Dermis blood vessel endothelial cell (primary cell): ENCODE results near the gene OR8B3. TPM values are rescaled to one million over a fixed set of nuclear protein-coding genes. Genes with fewer than 3 reads are reported as not detected.
"Not testable (repeated sequence)": the region's sequence is repeated elsewhere in the genome, so short reads cannot be mapped to it uniquely, and the experiment has no call there.

ENCODE experiments used
- DNase-seq: peaks from one replicate; pipeline ENCODE4 v3.0.0; 2010
- total RNA-seq: library from RNA; depleted of rRNA; stranded (reverse); fragments of >200 nt; gene quantifications from 2 replicates; pipeline ENCODE4 v1.2.3, GENCODE V29; 2014

The OR8B3 gene, protein sequence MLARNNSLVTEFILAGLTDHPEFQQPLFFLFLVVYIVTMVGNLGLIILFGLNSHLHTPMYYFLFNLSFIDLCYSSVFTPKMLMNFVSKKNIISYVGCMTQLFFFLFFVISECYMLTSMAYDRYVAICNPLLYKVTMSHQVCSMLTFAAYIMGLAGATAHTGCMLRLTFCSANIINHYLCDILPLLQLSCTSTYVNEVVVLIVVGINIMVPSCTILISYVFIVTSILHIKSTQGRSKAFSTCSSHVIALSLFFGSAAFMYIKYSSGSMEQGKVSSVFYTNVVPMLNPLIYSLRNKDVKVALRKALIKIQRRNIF
- not detected in 2 replicates for total RNA-seq

DNA sequence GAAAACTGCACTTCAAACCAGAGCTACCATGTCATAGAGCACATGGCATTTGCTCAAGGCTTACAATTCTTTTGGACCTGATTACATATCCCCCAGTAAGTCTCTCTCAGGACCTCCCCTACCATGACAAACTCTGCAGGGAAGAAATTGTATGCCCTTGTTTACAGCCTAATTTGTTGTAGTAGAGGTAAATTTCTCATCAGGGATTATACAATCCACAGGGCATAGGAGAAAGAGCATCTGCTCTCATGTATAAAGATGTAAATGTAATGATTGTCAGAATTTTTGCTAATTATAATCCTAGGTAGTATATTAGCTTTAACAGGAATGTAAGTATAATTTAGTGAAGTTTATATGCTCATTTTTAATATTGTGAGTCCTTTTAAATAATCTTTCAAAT is at the start of gene OR8B3:
TSS of gene OR8B3 (minus strand) at position 101 of the 400 bp plus-strand sequence. CDS start 1,673 bp downstream, outside the sequence.
- no peak for DNase-seq

DNA sequence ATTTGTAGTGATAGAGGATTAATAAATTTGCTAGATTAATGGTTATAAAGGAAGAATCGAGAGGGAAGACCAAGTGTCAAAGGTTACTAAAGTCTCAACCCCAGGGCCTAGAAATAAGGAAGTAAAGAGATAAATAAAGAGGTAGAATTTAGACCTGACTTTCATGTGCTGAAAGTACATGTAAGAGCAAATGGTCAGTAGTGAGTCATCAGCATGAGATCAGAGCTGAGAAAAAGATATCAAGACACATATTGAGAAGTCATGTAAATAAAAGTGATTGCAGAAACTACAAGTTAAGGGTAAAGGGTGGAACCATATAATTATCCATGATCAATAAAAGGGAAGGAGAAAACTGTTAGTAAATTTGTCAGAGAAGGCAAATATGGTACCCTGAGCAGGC is 48.1 kb upstream of the OR8B3 start:
- DNase-seq: no peak

DNA sequence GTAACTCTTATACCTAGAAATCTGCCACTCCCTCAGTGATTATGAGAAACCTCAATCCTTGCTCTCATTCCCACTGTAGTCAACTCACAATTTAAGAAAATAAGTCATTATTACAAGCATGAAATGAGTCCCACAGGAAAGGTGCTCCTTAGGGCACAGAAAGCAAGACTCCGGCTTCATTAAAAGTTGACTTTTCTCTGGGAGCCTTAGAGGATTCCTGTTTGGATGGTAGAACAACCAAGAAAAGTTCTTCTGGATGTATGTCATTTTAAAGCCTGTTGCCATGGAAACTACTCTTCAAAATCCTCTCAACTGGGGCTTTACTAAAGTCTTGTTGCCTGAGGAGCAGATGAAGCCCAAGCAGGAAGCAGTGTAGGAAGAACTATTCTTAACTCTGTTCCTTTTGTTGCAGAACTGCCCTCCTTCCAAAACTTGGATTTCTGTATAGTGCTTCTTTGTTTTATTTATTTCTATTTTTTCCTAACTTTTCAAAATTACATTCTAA is 46.9 kb upstream of the OR8B3 start, which contains the start of gene OR8B8:
TSS of gene OR8B8 (minus strand) at position 51 of the 505 bp plus-strand sequence. CDS start 4,611 bp downstream, outside the sequence.
- no peak for DNase-seq

DNA sequence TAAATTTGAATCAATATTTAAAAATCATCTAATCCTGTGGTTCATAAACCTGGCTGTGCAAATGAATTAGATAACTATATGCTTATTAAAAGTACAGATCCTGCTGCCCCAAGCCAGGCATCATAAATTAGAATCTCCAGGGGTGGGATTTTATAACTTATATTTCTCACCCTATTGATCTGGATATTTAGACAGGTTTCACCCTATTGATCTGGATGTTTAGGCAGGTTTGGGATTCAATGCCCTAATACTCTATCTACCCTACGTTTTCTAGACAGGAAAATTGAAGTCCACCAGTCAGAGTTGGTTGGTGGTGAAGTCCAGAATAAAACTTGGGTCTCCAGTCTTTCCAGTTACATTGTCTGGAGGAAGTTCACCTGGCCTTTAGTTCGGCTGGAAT is 44.0 kb upstream of the OR8B3 start:
- DNase-seq: no peak

DNA sequence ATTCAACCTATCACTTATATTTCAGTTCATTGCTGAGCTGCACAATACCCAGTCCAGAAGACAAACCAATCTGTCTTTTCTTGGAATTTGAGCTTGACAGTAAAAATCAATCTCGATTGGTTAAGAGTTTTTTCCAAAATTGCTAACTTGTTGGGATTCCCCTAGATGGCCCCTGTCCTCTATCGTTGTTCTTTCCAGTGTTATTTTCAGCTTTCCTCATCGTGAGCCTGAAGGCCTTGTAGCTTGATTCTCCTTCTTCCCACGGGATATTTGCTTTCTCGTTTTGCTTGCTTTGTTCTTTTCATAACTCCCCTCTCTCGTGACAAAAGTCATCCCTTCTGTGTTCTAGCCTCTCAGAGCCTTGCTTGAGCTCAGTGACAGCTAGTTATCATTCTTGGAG is 43.6 kb upstream of the OR8B3 start:
- DNase-seq: no peak

DNA sequence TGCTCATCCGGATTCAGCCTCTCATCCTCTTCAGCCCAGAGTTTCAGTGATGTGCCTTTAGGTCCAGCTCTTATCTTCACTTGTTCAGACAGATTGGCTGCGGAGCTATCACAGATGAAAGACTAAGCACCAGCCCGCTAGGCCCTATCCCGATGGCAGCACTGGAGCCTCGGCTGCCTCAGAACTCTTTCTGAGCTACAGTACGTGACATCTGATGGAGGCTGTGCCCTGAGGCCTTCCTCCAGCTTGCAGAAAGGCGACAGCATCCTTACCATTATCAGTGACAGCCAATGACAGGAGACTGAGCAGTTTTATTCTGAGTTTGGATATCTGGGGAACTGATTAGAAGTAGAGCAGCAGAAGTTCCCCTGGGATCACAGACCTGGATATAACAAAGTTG is 42.7 kb upstream of the OR8B3 start:
- DNase-seq: no peak

DNA sequence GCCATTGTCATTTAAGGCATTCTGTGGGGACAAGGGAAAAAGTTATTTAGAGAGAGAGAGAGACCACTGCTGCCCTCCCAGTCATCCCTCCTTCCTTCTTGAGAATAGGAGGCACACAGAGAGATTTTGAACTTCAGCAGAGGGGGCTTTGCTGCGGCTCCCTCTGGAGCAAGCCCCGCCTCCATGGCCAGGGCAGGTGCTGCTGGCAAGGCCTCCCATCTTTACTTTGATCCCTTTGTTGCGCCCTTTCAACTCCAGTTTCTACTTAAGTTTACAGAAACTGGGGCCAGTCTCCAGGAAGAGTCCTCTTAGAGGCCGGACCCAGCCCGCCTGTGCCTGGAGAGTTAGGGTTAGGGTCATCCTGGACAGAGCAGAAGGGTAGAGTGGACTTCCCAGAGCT is 42.3 kb upstream of the OR8B3 start:
- no peak for DNase-seq

DNA sequence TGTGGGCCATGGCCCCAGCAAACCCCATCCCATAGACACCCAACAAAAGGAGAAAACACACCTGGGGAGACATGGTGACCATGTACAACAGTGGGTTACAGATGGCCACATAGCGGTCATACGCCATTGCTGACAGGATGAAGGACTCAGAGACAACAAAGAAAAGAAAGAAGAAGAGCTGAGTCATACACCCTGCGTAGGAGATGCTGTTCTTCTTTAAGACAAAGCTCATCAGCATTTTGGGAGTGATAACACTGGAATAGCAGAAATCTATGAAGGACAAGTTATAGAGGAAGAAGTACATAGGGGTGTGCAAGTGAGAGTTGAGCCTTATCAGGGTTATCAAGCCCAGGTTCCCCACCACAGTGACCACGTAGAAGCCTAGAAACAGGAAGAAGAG is 41.8 kb upstream of the OR8B3 start:
- no peak for DNase-seq

DNA sequence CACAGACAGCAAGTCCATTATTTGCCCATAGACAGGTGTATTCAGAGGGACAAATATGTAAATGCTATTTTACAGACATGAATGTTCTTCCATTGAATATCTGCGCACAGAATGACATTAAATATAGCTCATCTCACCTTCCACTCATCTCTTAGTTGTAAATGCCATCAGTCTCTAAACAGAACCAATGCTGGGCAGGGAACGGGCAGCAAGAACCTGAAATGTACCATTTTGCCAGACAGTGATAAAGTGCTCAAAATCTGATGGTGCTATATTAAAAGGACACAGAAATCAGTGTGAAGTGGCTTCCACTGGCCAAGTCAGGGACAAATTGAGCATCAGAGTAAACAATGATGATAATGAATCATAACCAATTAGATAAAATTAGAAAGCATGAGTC is 35.9 kb upstream of the OR8B3 start:
- no peak for DNase-seq

DNA sequence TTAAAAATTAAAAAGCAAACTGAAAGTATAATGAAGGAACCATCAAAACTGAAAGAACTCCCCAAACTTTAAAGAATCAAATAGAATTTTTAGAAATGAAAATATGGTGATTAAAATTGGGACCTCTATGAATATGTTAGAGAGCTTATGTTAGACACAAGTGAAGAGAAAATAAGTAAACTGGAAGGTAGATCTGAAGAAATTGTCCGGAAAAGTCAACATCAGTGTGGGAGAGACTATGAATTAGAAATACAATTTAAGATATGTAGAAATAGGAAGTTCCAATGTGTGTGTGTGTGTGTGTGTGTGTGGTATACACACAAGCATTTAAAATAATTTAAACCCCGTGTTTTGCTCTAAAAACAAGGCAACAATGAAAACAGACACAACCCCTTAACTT is 30.8 kb upstream of the OR8B3 start:
- DNase-seq: no peak

DNA sequence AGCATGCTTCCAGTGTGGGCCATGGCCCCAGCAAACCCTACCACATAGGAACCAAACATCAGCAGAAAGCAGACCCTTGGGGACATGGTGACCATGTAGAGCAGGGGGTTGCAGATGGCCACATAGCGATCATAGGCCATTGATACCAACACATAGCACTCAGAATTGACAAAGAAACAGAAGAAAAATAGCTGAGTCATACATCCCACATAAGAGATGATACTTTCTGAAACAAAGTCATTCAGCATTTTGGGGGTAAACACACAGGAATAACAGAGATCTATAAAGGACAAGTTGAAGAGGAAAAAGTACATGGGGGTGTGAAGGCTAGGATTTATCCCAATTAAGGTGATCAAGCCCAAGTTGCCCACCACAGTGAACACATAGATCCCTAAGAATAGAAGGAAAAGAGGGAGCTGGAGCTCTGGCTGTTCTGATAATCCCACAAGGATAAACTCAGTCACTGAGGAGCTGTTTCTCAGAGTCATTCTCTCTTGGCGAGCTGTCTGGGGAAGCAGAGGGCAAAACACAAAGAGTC is 25.6 kb upstream of the OR8B3 start, which contains the start of gene OR8B4:
TSS of gene OR8B4 (minus strand) at position 488 of the 538 bp plus-strand sequence. CDS start at position 488, 0 bp downstream.
- no peak for DNase-seq

DNA sequence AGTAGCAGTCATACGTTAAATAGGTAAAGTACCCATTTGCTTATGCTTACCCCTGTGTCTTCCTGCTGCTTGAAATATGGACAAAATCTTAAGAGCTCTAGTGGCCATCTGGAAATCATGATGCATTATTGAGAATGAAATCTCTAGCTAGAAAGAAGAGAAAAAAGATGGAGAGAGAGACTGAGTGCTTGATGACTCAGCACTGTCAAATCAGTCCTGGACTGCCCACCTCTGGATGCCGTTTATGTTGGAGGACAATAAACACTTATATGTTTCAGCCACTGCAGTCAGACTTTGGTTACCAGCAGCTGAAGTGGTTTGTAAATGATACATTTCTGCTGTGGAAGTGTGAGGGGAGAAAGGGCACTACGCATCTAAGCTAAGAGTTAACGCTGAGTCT is 22.2 kb upstream of the OR8B3 start:
- DNase-seq: no peak

DNA sequence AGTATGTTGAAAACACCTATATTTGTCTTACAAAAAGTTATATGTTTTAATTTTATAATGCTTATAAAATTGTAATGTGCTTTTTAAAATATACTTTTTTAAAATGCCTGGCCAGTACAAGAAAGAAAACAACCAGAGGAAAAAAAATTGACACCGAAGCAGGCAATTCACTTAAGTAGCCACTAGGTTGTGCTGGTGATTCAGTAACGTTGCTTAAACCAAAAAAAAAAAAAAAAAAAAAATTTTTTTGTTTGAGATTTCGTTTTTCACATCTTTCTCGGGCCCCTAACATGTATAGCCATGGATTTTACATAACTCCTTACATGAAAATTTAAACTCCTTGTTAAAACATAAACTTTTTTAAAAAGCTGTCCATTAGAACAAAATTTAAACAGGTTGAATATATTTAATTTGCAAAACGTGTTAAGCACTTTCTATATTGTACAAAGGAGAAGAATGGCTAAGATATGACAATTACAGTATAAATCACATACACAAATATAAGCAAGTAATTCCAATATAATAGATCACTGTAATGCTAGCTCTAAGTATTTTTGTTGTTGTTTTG is 16.6 kb upstream of the OR8B3 start:
- peak; percentile 69 for DNase-seq

DNA sequence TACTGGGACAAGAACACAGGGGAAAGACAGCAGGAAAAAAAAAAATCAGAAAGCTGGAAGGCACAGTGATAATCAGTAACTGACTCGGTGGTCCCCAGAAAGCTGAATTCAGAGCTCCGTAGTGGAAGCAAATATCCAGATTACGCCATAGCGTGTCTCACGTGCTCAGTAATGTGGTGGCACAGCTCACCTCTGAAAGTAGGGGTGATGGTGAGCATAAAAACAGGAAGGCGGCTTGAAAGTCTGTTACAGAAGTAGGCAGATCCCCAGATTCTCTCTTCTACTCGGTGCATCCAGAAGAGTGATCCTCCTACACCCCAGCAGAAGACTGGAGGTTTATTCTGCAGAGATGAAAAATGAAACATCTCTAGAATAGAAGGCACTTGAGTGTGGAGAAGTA is 11.1 kb upstream of the OR8B3 start:
- DNase-seq: no peak

DNA sequence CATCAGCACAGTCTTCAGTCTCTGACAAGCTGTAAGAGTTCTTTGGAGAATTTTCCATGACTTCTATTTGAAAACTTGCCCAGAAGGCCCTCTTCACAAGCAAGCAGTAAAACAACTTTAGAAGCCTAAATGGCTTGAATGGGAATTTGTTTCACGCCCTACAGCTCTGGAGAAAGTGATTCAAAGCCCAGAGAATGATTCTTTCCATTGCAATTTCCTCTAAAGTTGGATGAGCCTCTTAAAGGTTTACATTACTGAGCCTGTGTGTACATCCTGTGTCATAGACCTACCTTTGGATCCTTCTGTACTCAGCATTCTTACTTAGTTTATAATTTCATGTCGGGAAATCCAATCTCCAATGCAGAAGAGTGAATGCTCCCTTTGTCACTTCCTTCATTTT is 6.8 kb upstream of the OR8B3 start:
- DNase-seq: peak; percentile 17

DNA sequence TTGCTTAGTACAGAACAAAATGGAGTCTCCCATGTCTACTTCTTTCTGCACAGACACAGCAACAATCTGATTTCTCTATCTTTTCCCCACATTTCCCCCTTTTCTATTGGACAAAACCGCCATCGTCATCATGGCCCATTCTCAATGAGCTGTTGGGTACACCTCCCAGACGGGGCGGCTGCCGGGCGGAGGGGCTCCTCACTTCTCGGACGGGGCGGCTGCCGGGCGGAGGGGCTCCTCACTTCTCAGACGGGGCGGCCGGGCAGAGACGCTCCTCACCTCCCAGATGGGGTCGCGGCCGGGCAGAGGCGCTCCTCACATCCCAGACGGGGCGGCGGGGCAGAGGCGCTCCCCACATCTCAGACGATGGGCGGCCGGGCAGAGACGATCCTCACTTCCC is 4.4 kb upstream of the OR8B3 start:
- not testable (repeated sequence) for DNase-seq

DNA sequence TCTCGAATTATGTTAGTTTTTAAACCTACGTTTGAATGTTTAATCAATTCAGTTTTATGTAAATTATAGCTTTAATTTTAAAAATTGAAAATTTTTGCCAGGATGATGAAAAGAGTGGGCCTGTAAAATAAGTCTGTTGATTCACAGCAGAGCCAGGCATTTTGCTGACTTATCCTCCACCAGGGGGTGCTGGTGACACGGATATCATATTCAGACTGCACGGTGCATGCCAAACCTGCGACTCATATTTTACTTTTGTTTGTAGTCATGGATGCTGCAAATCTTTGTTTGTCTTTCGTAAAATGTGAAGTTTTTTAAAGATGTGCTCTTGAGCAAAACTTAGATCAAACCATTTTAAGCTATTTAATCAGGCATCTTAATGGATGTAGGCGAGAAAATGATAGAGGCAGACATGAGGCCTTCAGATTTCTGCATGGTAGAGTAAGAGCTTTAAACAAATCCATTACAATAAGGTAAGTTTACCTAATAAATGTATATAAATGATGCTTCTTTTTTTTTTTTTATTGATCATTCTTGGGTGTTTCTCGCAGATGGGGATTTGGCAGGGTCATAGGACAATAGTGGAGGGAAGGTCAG is 3.6 kb upstream of the OR8B3 start:
- DNase-seq: peak; percentile 83

DNA sequence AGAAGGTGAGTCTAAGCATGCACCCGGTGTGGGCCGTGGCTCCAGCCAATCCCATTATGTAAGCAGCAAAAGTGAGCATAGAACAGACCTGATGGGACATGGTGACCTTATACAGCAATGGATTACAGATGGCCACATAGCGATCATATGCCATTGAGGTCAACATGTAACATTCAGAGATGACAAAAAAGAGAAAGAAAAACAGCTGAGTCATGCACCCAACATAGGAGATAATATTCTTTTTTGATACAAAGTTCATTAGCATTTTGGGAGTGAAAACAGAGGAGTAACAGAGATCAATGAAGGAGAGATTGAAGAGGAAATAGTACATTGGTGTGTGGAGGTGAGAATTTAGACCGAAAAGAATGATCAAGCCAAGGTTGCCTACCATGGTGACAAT is 2.0 kb downstream of the OR8B3 start:
- DNase-seq: not testable (repeated sequence)

DNA sequence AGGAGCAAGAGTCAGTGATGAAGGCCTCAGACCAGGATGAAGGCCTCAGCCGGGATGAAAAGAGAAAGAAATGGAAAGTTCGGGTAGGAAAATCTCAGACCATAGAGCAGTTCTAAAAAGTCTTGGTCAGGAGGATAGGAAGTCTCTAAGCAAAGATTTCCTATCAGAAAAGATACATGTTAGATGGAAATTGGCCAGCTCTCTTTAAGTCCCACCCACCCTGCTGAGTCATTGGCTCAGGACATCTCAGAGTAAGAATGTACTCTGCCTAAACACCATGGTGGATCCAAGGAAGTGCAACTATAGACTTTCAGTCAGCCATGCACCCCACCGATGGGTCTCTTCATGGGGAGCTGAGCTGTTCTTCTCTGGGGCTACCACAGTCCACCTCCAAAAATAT is 4.4 kb downstream of the OR8B3 start:
- no peak for DNase-seq

DNA sequence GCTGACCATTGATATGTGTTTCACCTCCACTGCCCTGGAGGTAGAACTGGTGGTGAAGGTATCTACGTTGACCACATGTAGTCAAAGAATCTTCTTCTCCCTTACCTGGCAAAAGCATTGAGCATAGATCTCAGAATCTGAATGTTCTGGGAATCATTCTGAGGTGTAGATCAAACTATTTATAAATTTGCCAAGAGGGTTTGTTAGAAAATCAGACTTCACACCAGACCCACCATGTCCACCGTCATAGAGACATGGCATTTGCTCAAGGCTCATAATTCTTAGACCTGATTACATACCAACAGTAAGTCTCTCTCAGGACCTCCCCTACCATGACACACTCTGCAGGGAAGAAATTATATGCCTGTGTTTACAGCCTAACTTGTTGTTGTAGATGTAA is 14.4 kb downstream of the OR8B3 start, which contains the start of gene OR8B2:
TSS of gene OR8B2 (minus strand) at position 101 of the 400 bp plus-strand sequence. CDS start 1,156 bp downstream, outside the sequence.
- no peak for DNase-seq

DNA sequence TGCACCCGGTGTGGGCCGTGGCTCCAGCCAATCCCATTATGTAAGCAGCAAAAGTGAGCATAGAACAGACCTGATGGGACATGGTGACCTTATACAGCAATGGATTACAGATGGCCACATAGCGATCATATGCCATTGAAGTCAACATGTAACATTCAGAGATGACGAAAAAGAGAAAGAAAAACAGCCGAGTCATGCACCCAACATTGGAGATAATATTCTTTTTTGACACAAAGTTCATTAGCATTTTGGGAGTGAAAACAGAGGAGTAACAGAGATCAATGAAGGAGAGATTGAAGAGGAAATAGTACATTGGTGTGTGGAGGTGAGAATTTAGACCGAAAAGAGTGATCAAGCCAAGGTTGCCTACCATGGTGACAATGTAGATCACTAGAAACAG is 16.0 kb downstream of the OR8B3 start:
- DNase-seq: not testable (repeated sequence)

DNA sequence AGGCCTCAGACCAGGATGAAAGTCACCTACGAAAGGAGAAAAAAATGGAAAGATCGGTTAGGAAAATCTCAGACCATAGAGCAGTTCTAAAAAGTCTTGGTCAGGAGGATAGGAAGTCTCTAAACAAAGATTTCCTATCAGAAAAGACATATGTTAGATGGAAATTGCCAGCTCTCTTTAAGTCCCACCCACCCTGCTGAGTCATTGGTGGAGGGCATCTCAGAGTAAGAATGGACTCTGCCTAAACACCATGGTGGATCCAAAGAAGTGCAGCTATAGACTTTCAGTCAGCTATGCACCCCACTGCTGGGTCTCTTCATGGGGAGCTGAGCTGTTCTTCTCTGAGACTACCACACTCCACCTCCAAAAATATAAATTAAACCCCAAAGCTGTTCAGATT is 18.2 kb downstream of the OR8B3 start:
- DNase-seq: no peak

DNA sequence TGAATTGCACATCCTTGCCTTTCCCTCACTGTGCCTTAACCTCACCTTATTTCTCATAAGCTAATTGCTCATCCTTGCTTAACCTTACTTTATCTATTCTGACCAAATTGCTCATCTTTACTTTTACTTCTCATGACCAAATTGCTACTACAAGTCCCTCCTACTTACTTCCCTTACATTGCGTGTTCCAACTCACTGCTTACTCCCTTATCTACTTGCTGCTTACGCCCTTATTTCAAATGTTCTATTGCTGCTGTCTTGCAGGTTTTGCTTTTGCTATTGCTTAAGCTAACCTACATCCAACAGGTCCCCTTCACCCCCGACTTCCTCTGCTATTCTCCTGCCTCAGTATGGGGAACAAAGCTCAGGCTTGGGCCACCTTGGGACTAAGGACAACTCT is 22.5 kb downstream of the OR8B3 start:
- no peak for DNase-seq
